Erythroblast (primary cell): ENCODE measurements around the gene NEFH.
"Not testable (repeated sequence)": the region's sequence is repeated elsewhere in the genome, so short reads cannot be mapped to it uniquely, and the experiment has no call there.

Source experiments
- DNase-seq, 2 experiments: peaks; one replicate each; lab custom pipeline; 2025; lab: John Stamatoyannopoulos, UW
- GATA1 ChIP-seq: IDR thresholded peaks from 2 replicates; pipeline ENCODE4 v1.6.1; 2011; ENCODE audit warnings: low read depth, mild to moderate bottlenecking, control low read depth, low read length, moderate library complexity
- POLR2A ChIP-seq: IDR thresholded peaks from 2 replicates; pipeline ENCODE4 v1.6.1; 2011; ENCODE audit warnings: mild to moderate bottlenecking, low read length

NEFH gene

GRCh38 chr22:29479417-29480261, at the start of gene NEFH:
NEFH (plus strand) TSS chr22:29480218; CDS start chr22:29480263, 45 bp downstream.
- no peak for DNase-seq
- TF ChIP-seq POLR2A (no peak), GATA1 (no peak)

- no peak for TF ChIP-seq POLR2A
- TF ChIP-seq GATA1: no peak
- DNase-seq: no peak
Observed at GRCh38 chr22:29431986-29432385, 48.0 kb upstream of the NEFH start.

GRCh38 chr22:29433856-29434255, 46.2 kb upstream of the NEFH start:
- DNase-seq: no peak
- TF ChIP-seq GATA1: no peak
- TF ChIP-seq POLR2A: no peak

- no peak for DNase-seq
- no peak for TF ChIP-seq POLR2A
- TF ChIP-seq GATA1: no peak
Observed at GRCh38 chr22:29434288-29434687, 45.7 kb upstream of the NEFH start.

- TF ChIP-seq GATA1 (no peak), POLR2A (no peak)
Observed at GRCh38 chr22:29435236-29436136, 44.5 kb upstream of the NEFH start.

GRCh38 chr22:29438283-29438682, 41.7 kb upstream of the NEFH start, which contains the start of gene RFPL1:
RFPL1 (plus strand) TSS chr22:29438583.
- not testable (repeated sequence) for DNase-seq

More at GRCh38 chr22:29435236-29436136, 44.5 kb upstream of the NEFH start:
- no peak for DNase-seq

GRCh38 chr22:29442976-29443375, 37.0 kb upstream of the NEFH start:
- no peak for TF ChIP-seq POLR2A
- no peak for TF ChIP-seq GATA1
- no peak for DNase-seq

- TF ChIP-seq GATA1 (no peak), POLR2A (no peak)
- no peak for DNase-seq
Observed at GRCh38 chr22:29443452-29443851, 36.6 kb upstream of the NEFH start.

GRCh38 chr22:29443861-29444792, 35.9 kb upstream of the NEFH start:
- TF ChIP-seq GATA1 (no peak), POLR2A (no peak)
- DNase-seq: no peak

GRCh38 chr22:29445508-29445907, 34.5 kb upstream of the NEFH start:
- no peak for DNase-seq
- TF ChIP-seq GATA1: no peak
- no peak for TF ChIP-seq POLR2A

GRCh38 chr22:29447906-29448305, 32.1 kb upstream of the NEFH start:
- DNase-seq: no peak
- TF ChIP-seq POLR2A (no peak), GATA1 (no peak)

- no peak for TF ChIP-seq GATA1
- no peak for TF ChIP-seq POLR2A
- DNase-seq: no peak
Observed at GRCh38 chr22:29449296-29449875, 30.6 kb upstream of the NEFH start.

GRCh38 chr22:29450222-29450621, 29.8 kb upstream of the NEFH start:
- TF ChIP-seq POLR2A (no peak), GATA1 (no peak)
- DNase-seq: no peak
